ENCODE results near the gene PRKAB1. TPM values are rescaled to one million over a fixed set of nuclear protein-coding genes. Genes with fewer than 3 reads are reported as not detected.
A peak's percentile ranks its signal among the peaks of the same experiment; 100 is the strongest.
"Not testable (repeated sequence)": the region's sequence is repeated elsewhere in the genome, so short reads cannot be mapped to it uniquely, and the experiment has no call there.

The PRKAB1 gene, protein sequence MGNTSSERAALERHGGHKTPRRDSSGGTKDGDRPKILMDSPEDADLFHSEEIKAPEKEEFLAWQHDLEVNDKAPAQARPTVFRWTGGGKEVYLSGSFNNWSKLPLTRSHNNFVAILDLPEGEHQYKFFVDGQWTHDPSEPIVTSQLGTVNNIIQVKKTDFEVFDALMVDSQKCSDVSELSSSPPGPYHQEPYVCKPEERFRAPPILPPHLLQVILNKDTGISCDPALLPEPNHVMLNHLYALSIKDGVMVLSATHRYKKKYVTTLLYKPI
- 34.4 and 39.6 TPM in 2 replicates for total RNA-seq
- long read RNA-seq, transcript PRKAB1-206 (8 exons, 2,303 nt), result minor isoform, 5 of 68 reads
- long read RNA-seq, transcript PRKAB1-201 (7 exons, 2,610 nt), result major isoform, 55 of 68 reads
- long read RNA-seq, partial matches to known transcripts, result 5 of 68 reads
- long read RNA-seq, other reads (novel, unspliced or antisense), result 1 of 68 reads

DNA sequence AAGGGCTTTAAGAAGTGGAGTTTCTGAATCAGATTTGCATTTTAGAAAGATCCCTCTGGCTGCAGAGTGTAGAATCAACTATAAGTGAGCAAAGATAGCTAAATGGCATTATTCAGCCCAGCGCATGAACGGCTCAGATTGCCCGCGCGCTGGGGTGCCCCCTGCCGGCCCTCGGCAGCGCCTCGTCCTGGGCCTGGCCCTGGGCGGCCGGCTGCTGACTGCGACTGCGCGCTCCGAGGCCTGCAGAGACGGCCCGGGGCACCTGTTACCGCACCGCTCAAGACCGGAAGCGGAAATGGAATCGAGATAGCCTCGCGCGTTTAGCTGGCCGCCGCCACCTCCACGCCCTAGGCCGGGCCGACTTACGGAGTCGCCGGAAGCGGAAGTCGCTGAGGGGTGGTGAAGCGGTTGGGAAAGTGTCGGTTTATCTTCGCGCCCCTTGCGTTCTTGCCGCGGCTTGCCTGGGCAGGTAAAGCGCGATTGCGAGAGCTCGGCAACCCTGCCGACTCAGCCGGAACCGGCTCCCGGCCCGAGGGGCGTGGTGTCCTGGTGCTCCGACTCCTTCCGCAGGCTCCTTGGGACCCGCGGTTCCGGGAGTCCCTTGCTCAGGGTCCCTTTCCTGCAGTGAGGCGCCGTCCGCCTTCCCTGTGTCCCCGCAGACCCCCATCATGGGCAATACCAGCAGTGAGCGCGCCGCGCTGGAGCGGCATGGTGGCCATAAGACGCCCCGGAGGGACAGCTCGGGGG, at the start of gene PRKAB1:
Gene PRKAB1, plus strand, starts transcription at position 557 of the 747 bp plus-strand sequence. Its CDS starts 112 bp downstream, at position 669.
- no peaks in the 10 kb centered on the region for H3K9me3 Mint-ChIP-seq
- H3K36me3 Mint-ChIP-seq (ENCODE audit: low read depth), result peaks cover 3% of the 10 kb centered on the region
- peak; percentile 95 for TF ChIP-seq CTCF (conservative IDR thresholded peaks at IDR 0.05)
- DNase-seq (ENCODE audit: low read depth, low spot score), result peak; percentile 90
- H3K4me1 Mint-ChIP-seq, result peaks cover 21% of the 10 kb centered on the region
- H3K27me3 Mint-ChIP-seq (ENCODE audit: low read depth), result peaks cover 18% of the 10 kb centered on the region
- peak within 1 kb of the TSS; percentile 92 for H3K4me3 Mint-ChIP-seq
- H3K27ac Mint-ChIP-seq (ENCODE audit: unreplicated experiment), result peak within 1 kb of the TSS; percentile 92

GRCh38 chr12:119618328-119618896, 49.5 kb upstream of the PRKAB1 start:
- H3K27me3 Mint-ChIP-seq (ENCODE audit: low read depth), result peaks cover 71% of the 10 kb centered on the region
- H3K36me3 Mint-ChIP-seq (ENCODE audit: low read depth); DNase-seq (ENCODE audit: low read depth, low spot score); H3K4me1 Mint-ChIP-seq; H3K4me3 Mint-ChIP-seq; H3K27ac Mint-ChIP-seq (ENCODE audit: unreplicated experiment): not testable (repeated sequence)
- H3K9me3 Mint-ChIP-seq, result peaks cover 13% of the 10 kb centered on the region

DNA sequence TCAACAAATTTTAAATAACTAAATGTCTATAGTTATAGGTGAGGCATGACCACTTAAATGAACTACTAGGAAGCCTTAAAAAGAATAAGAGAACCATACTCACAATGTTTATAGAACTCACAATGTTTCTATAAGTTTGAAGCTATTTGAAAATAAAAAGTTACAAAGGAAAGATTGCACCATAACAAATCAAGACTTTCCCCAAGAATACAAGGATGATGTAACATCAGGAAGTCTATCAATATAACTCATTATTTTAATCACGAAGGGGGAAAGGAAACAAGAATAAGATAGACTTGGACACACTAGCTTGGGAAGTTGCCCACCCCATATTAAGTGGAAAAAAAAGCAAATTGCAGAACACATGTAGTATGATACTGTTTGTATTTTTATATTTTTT, 47.4 kb upstream of the PRKAB1 start:
- DNase-seq (ENCODE audit: low read depth, low spot score), result no peak
- peaks cover 79% of the 10 kb centered on the region for H3K27me3 Mint-ChIP-seq (ENCODE audit: low read depth)
- TF ChIP-seq CTCF (conservative IDR thresholded peaks at IDR 0.05), result no peak
- H3K36me3 Mint-ChIP-seq (ENCODE audit: low read depth), result no peaks in the 10 kb centered on the region
- peaks cover 13% of the 10 kb centered on the region for H3K9me3 Mint-ChIP-seq
- no peaks in the 10 kb centered on the region for H3K4me1 Mint-ChIP-seq
- H3K27ac Mint-ChIP-seq (ENCODE audit: unreplicated experiment), result no peak overlapping the region
- H3K4me3 Mint-ChIP-seq, result no peak overlapping the region

DNA sequence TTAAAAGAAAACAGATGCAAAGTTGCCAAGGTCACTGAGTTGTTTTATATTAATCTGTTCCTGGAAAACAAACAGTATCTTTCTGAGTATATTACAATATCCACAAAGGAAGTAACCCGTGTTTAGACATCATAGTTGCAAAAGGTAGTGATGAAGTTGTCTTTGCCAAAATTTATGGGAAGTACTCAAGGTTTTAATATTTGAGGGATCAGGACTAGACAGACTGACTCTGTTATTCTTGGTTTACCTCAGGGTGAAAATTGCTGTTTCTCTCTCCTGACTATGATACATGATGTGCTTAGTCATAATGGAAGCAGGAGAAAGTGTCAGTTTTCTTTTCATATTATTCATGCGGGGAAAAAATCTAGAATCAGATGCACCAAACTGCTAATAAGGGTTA, 46.1 kb upstream of the PRKAB1 start:
- H3K9me3 Mint-ChIP-seq, result peaks cover 9% of the 10 kb centered on the region
- H3K27ac Mint-ChIP-seq (ENCODE audit: unreplicated experiment), result no peak overlapping the region
- no peaks in the 10 kb centered on the region for H3K36me3 Mint-ChIP-seq (ENCODE audit: low read depth)
- DNase-seq (ENCODE audit: low read depth, low spot score), result no peak
- H3K4me3 Mint-ChIP-seq, result no peak overlapping the region
- TF ChIP-seq CTCF (conservative IDR thresholded peaks at IDR 0.05), result no peak
- H3K4me1 Mint-ChIP-seq, result no peaks in the 10 kb centered on the region
- H3K27me3 Mint-ChIP-seq (ENCODE audit: low read depth), result peaks cover 69% of the 10 kb centered on the region

DNA sequence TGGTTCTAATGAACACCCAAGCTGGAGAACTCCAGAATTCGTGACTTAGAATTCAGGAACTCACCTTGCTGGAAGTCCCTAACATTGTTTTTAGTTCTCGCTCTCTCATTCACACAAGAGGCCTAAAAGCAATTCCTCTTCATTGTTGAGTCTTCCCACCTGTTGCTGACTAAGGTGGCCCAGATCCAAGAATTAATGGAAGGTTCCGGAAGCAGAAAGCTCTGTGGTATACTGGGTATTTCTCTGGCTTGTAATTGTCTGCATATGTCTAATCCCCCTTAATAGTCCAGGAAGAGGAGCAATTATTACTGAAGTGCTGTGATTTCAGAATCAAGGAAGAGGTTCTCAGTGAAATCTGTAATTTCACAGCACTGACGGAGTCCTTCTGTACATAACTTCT, 43.0 kb upstream of the PRKAB1 start:
- H3K36me3 Mint-ChIP-seq (ENCODE audit: low read depth), result no peaks in the 10 kb centered on the region
- peaks cover 52% of the 10 kb centered on the region for H3K27me3 Mint-ChIP-seq (ENCODE audit: low read depth)
- TF ChIP-seq CTCF (conservative IDR thresholded peaks at IDR 0.05), result no peak
- H3K4me3 Mint-ChIP-seq, result no peak overlapping the region
- H3K9me3 Mint-ChIP-seq, result no peaks in the 10 kb centered on the region
- no peak for DNase-seq (ENCODE audit: low read depth, low spot score)
- H3K27ac Mint-ChIP-seq (ENCODE audit: unreplicated experiment), result no peak overlapping the region
- H3K4me1 Mint-ChIP-seq, result no peaks in the 10 kb centered on the region
